ENCODE measurements around the gene CARD11. TPM values are rescaled to one million over a fixed set of nuclear protein-coding genes. Genes with fewer than 3 reads are reported as not detected.

The CARD11 gene
- total and polyA plus RNA-seq, 10 donors, result 30.3 to 72.6 (median 48.8) TPM

DNA sequence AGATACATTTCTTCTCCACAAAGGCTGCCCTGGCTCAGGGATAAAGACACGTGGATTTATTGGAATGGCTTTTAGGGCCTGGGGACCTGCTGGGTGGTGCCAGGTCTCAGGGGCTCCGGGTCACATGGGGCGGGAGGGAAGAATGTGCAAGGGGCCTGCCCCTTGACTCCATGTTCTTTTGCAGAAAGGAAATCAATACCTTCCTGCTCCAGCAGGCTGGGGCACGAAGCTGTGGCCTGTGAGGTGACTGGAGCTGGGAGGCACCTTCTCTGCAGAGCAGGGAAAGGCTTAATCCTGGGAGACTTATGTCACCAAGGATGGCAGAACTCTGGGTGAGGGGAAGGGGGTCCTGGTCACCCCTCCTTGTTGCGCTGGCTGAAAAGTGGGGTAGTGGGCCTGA is 157.3 kb downstream of the CARD11 start:
- Histone ChIP-seq H3K27ac (no peak overlapping the region), H3K36me3 (no peaks in the 10 kb centered on the region), H3K4me3 (no peak overlapping the region), H3K4me1 (peaks cover 0 to 5% (median 0%) of the 10 kb centered on the region in 6 donors), H3K27me3 (replicated peaks in 1 of 7) (no peaks in the 10 kb centered on the region), H3K9me3 (no peaks in the 10 kb centered on the region)
- intact Hi-C loops (cut with DNase I; ENCODE audit: low total_unique reads), result loop anchor here (10.0 kb wide), 1 partner anchor 1588 kb away; no protein-coding TSS in a partner anchor
- no peak for DNase-seq
- TF ChIP-seq, protein P1, sequence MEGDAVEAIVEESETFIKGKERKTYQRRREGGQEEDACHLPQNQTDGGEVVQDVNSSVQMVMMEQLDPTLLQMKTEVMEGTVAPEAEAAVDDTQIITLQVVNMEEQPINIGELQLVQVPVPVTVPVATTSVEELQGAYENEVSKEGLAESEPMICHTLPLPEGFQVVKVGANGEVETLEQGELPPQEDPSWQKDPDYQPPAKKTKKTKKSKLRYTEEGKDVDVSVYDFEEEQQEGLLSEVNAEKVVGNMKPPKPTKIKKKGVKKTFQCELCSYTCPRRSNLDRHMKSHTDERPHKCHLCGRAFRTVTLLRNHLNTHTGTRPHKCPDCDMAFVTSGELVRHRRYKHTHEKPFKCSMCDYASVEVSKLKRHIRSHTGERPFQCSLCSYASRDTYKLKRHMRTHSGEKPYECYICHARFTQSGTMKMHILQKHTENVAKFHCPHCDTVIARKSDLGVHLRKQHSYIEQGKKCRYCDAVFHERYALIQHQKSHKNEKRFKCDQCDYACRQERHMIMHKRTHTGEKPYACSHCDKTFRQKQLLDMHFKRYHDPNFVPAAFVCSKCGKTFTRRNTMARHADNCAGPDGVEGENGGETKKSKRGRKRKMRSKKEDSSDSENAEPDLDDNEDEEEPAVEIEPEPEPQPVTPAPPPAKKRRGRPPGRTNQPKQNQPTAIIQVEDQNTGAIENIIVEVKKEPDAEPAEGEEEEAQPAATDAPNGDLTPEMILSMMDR (IDR thresholded peaks at IDR 0.05 in 8 of 11, conservative IDR thresholded peaks at IDR 0.05 in 3 of 11), result no peak
- no peak for TF ChIP-seq POLR2A (IDR thresholded peaks at IDR 0.05)
- no peak for TF ChIP-seq POLR2AphosphoS5 (IDR thresholded peaks at IDR 0.05)
- WGBS, 5 donors, result 48 to 72% (median 52%) methylated on average over 5 of the region's 5 CpGs

DNA sequence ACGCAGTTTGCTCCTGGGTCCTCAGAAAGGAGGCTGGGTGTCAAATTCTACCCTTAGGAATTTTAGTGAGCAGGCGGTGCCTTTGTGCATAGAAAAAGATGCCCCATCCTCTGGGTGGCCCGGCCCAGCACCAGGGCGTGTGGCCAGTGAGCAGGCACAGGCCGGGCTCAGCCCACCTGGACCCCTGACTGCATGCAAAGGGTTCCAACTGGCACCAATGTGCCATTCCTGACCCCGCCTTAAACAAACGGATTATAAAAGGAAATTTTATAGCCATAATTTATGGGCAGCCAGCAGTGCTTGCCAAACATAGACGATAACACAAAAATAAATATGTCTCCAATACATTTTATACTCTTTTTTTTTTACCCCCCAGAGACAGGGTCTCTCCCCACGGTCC is 159.5 kb downstream of the CARD11 start:
- Histone ChIP-seq H3K4me3 (no peak overlapping the region), H3K4me1 (peaks cover 0 to 8% (median 2%) of the 10 kb centered on the region in 6 donors), H3K27ac (no peak overlapping the region), H3K27me3 (replicated peaks in 1 of 7) (no peaks in the 10 kb centered on the region), H3K9me3 (no peaks in the 10 kb centered on the region), H3K36me3 (no peaks in the 10 kb centered on the region)
- intact Hi-C loops (cut with DNase I; ENCODE audit: low total_unique reads), result loop anchor here (10.0 kb wide), 1 partner anchor 1591 kb away; no protein-coding TSS in a partner anchor
- TF ChIP-seq POLR2A (IDR thresholded peaks at IDR 0.05), result no peak
- no peak for TF ChIP-seq POLR2AphosphoS5 (IDR thresholded peaks at IDR 0.05)
- TF ChIP-seq, protein P1 (IDR thresholded peaks at IDR 0.05 in 8 of 11, conservative IDR thresholded peaks at IDR 0.05 in 3 of 11), result no peak
- DNase-seq, result no peak
- 76 to 83% (median 81%) methylated on average over 9 of the region's 9 CpGs for WGBS, 5 donors

DNA sequence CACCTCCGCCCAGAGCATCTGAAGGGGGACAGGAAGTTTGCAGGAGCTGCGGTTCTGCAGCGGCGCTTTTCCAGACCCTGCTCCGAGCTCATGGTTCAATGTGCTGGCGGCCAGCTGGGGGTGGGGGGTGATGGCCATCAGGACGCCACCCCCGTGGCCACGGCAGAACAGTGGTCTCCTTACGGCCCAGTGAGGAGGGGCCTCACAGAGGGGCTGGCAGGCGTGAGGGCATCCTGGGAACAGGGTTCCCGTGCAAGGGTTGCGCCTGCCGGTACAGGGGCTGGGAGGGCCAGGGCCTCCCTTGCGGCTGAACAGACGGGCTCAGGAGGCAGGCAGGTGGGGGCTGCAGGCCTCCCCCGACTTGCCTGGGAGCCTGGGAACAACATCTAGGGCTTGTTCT is 160.6 kb downstream of the CARD11 start:
- intact Hi-C loops (cut with DNase I; ENCODE audit: low total_unique reads), result loop anchor here (10.0 kb wide), 1 partner anchor 1592 kb away; no protein-coding TSS in a partner anchor

DNA sequence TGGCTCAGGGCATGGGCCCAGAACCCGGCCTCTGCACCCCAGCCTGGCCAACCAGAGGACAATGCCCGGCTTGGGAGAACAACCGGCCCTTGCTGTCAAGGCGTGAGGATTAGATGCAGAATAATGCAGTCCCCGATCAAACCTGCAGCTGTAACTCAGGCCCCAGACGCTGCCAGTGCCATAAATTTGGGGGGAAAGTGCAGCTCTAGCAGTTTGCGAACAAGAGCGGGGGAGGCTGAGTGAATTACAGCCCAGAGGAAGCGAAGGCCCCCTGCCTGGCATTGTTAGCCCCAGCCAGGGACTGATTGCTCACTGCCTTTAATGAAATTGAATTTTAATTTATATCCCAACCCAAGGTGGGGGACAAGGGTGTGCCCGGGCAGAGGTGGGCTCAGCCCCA is 161.6 kb downstream of the CARD11 start:
- intact Hi-C loops (cut with DNase I; ENCODE audit: low total_unique reads), result loop anchor here (10.0 kb wide), 1 partner anchor 1593 kb away; no protein-coding TSS in a partner anchor
- H3K27me3 ChIP-seq (replicated peaks in 1 of 7), result no peaks in the 10 kb centered on the region
- no peak overlapping the region for H3K27ac ChIP-seq

More for the DNA sequence above, 160.6 kb downstream of the CARD11 start:
- TF ChIP-seq POLR2AphosphoS5 (IDR thresholded peaks at IDR 0.05) (no peak), POLR2A (IDR thresholded peaks at IDR 0.05) (no peak)
- TF ChIP-seq, protein P1 (IDR thresholded peaks at IDR 0.05 in 8 of 11, conservative IDR thresholded peaks at IDR 0.05 in 3 of 11), result no peak
- 73 to 85% (median 78%) methylated on average over 11 to 17 of the region's 17 CpGs for WGBS, 5 donors
- Histone ChIP-seq H3K4me3 (no peak overlapping the region), H3K36me3 (no peaks in the 10 kb centered on the region), H3K9me3 (no peaks in the 10 kb centered on the region), H3K4me1 (peaks cover 0 to 19% (median 9%) of the 10 kb centered on the region in 6 donors), H3K27me3 (replicated peaks in 1 of 7) (no peaks in the 10 kb centered on the region), H3K27ac (no peak overlapping the region)
- DNase-seq, result no peak

More for the DNA sequence above, 161.6 kb downstream of the CARD11 start:
- Histone ChIP-seq H3K4me3 (no peak overlapping the region), H3K9me3 (no peaks in the 10 kb centered on the region), H3K36me3 (no peaks in the 10 kb centered on the region), H3K4me1 (peaks cover 0 to 17% (median 9%) of the 10 kb centered on the region in 6 donors)
- no peak for DNase-seq
- WGBS, 5 donors, result 66 to 78% (median 74%) methylated on average over 10 of the region's 10 CpGs
- TF ChIP-seq POLR2A (IDR thresholded peaks at IDR 0.05) (no peak), POLR2AphosphoS5 (IDR thresholded peaks at IDR 0.05) (no peak)
- TF ChIP-seq, protein P1 (IDR thresholded peaks at IDR 0.05 in 8 of 11, conservative IDR thresholded peaks at IDR 0.05 in 3 of 11), result no peak

Measured in spleen (tissue), 11 donors.